ENCODE results near the gene PATJ.
"Not testable (repeated sequence)": the region's sequence is repeated elsewhere in the genome, so short reads cannot be mapped to it uniquely, and the experiment has no call there.

The PATJ gene

GRCh38 chr1:61953790-61954150 lies 211.5 kb downstream of the PATJ start:
- no peak for DNase-seq

GRCh38 chr1:61955261-61955660 lies 213.0 kb downstream of the PATJ start:
- no peak for DNase-seq

GRCh38 chr1:61956016-61956645 lies 213.9 kb downstream of the PATJ start:
- no peak for DNase-seq

GRCh38 chr1:61956784-61957183 lies 214.5 kb downstream of the PATJ start:
- DNase-seq: no peak

- no peak for DNase-seq
These were observed 218.7 kb downstream of the PATJ start for GRCh38 chr1:61961009-61961408.

- no peak for DNase-seq
These were observed 220.4 kb downstream of the PATJ start for GRCh38 chr1:61962631-61963030.

- DNase-seq: not testable (repeated sequence)
These were observed 224.4 kb downstream of the PATJ start for GRCh38 chr1:61966450-61967225.

- no peak for DNase-seq
These were observed 225.5 kb downstream of the PATJ start for GRCh38 chr1:61967750-61968149.

GRCh38 chr1:61968869-61969268 lies 226.6 kb downstream of the PATJ start:
- no peak for DNase-seq

GRCh38 chr1:61973100-61973837 lies 231.0 kb downstream of the PATJ start:
- DNase-seq: no peak

- DNase-seq: no peak
These were observed 233.4 kb downstream of the PATJ start for GRCh38 chr1:61975638-61976037.

- no peak for DNase-seq
These were observed 234.3 kb downstream of the PATJ start for GRCh38 chr1:61976566-61976965.

- no peak for DNase-seq
These were observed 236.5 kb downstream of the PATJ start for GRCh38 chr1:61978796-61979195.

- no peak for DNase-seq
These were observed 237.4 kb downstream of the PATJ start for GRCh38 chr1:61979729-61980128.

GRCh38 chr1:61980561-61980960 lies 238.3 kb downstream of the PATJ start:
- no peak for DNase-seq

GRCh38 chr1:61981870-61982660 lies 239.8 kb downstream of the PATJ start:
- no peak for DNase-seq

- no peak for DNase-seq
These were observed 241.0 kb downstream of the PATJ start for GRCh38 chr1:61983236-61983635.

GRCh38 chr1:61992257-61992656 lies 250.0 kb downstream of the PATJ start:
- no peak for DNase-seq

GRCh38 chr1:61993331-61993961 lies 251.2 kb downstream of the PATJ start:
- DNase-seq: no peak

GRCh38 chr1:61995641-61996040 lies 253.4 kb downstream of the PATJ start:
- no peak for DNase-seq

- no peak for DNase-seq
These were observed 254.8 kb downstream of the PATJ start for GRCh38 chr1:61997123-61997522.

- DNase-seq: no peak
These were observed 261.5 kb downstream of the PATJ start for GRCh38 chr1:62003777-62004176.

- no peak for DNase-seq
These were observed 264.4 kb downstream of the PATJ start for GRCh38 chr1:62006690-62007089.
